Measurements from ENCODE around the gene ZNF519.
"Not testable (repeated sequence)": the region's sequence is repeated elsewhere in the genome, so short reads cannot be mapped to it uniquely, and the experiment has no call there.

ZNF519 gene

GRCh38 chr18:14145021-14145420, 12.8 kb upstream of the ZNF519 start:
- H3K9ac ChIP-seq (ENCODE audit: low read length); H3K4me3 ChIP-seq (ENCODE audit: low read length); H3K27me3 ChIP-seq (replicated peaks; ENCODE audit: control insufficient read depth, insufficient read depth, low read length); H3K4me1 ChIP-seq (ENCODE audit: control insufficient read depth, insufficient read depth, low read length); DNase-seq (ENCODE audit: low read depth); H3K9me3 ChIP-seq (ENCODE audit: control insufficient read depth, low read length); H3K36me3 ChIP-seq (ENCODE audit: control insufficient read depth, insufficient read depth, low read length, severe bottlenecking): not testable (repeated sequence)

- no peaks in the 10 kb centered on the region for H3K9me3 ChIP-seq (ENCODE audit: control insufficient read depth, low read length)
- no peaks in the 10 kb centered on the region for H3K36me3 ChIP-seq (ENCODE audit: control insufficient read depth, insufficient read depth, low read length, severe bottlenecking)
- no peak overlapping the region for H3K4me3 ChIP-seq (ENCODE audit: low read length)
- DNase-seq (ENCODE audit: low read depth) = no peak
- H3K27me3 ChIP-seq (replicated peaks; ENCODE audit: control insufficient read depth, insufficient read depth, low read length) = no peaks in the 10 kb centered on the region
- no peak overlapping the region for H3K9ac ChIP-seq (ENCODE audit: low read length)
- no peaks in the 10 kb centered on the region for H3K4me1 ChIP-seq (ENCODE audit: control insufficient read depth, insufficient read depth, low read length)
These were observed 12.3 kb upstream of the ZNF519 start for GRCh38 chr18:14144628-14144895.

- H3K4me1 ChIP-seq (ENCODE audit: control insufficient read depth, insufficient read depth, low read length); DNase-seq (ENCODE audit: low read depth); H3K9ac ChIP-seq (ENCODE audit: low read length); H3K9me3 ChIP-seq (ENCODE audit: control insufficient read depth, low read length); H3K27me3 ChIP-seq (replicated peaks; ENCODE audit: control insufficient read depth, insufficient read depth, low read length); H3K4me3 ChIP-seq (ENCODE audit: low read length); H3K36me3 ChIP-seq (ENCODE audit: control insufficient read depth, insufficient read depth, low read length, severe bottlenecking): not testable (repeated sequence)
These were observed 11.8 kb upstream of the ZNF519 start for GRCh38 chr18:14143871-14144627.

GRCh38 chr18:14143396-14143795, 11.2 kb upstream of the ZNF519 start:
- not testable (repeated sequence) for H3K27me3 ChIP-seq (replicated peaks; ENCODE audit: control insufficient read depth, insufficient read depth, low read length); H3K4me3 ChIP-seq (ENCODE audit: low read length); DNase-seq (ENCODE audit: low read depth); H3K36me3 ChIP-seq (ENCODE audit: control insufficient read depth, insufficient read depth, low read length, severe bottlenecking); H3K9ac ChIP-seq (ENCODE audit: low read length); H3K4me1 ChIP-seq (ENCODE audit: control insufficient read depth, insufficient read depth, low read length); H3K9me3 ChIP-seq (ENCODE audit: control insufficient read depth, low read length)

GRCh38 chr18:14142177-14142576, 9.9 kb upstream of the ZNF519 start:
- H3K4me3 ChIP-seq (ENCODE audit: low read length); H3K9ac ChIP-seq (ENCODE audit: low read length); H3K36me3 ChIP-seq (ENCODE audit: control insufficient read depth, insufficient read depth, low read length, severe bottlenecking); H3K27me3 ChIP-seq (replicated peaks; ENCODE audit: control insufficient read depth, insufficient read depth, low read length); H3K9me3 ChIP-seq (ENCODE audit: control insufficient read depth, low read length); H3K4me1 ChIP-seq (ENCODE audit: control insufficient read depth, insufficient read depth, low read length); DNase-seq (ENCODE audit: low read depth): not testable (repeated sequence)

- not testable (repeated sequence) for H3K9me3 ChIP-seq (ENCODE audit: control insufficient read depth, low read length); H3K9ac ChIP-seq (ENCODE audit: low read length); H3K36me3 ChIP-seq (ENCODE audit: control insufficient read depth, insufficient read depth, low read length, severe bottlenecking); DNase-seq (ENCODE audit: low read depth); H3K4me1 ChIP-seq (ENCODE audit: control insufficient read depth, insufficient read depth, low read length); H3K27me3 ChIP-seq (replicated peaks; ENCODE audit: control insufficient read depth, insufficient read depth, low read length); H3K4me3 ChIP-seq (ENCODE audit: low read length)
These were observed 7.3 kb upstream of the ZNF519 start for GRCh38 chr18:14139583-14139982.

GRCh38 chr18:14137971-14138370, 5.7 kb upstream of the ZNF519 start:
- not testable (repeated sequence) for H3K9me3 ChIP-seq (ENCODE audit: control insufficient read depth, low read length); H3K4me3 ChIP-seq (ENCODE audit: low read length); H3K27me3 ChIP-seq (replicated peaks; ENCODE audit: control insufficient read depth, insufficient read depth, low read length); DNase-seq (ENCODE audit: low read depth); H3K4me1 ChIP-seq (ENCODE audit: control insufficient read depth, insufficient read depth, low read length); H3K36me3 ChIP-seq (ENCODE audit: control insufficient read depth, insufficient read depth, low read length, severe bottlenecking); H3K9ac ChIP-seq (ENCODE audit: low read length)

GRCh38 chr18:14131696-14132270, 452 bp downstream of the ZNF519 start:
- H3K36me3 ChIP-seq (ENCODE audit: control insufficient read depth, insufficient read depth, low read length, severe bottlenecking); H3K27me3 ChIP-seq (replicated peaks; ENCODE audit: control insufficient read depth, insufficient read depth, low read length); H3K9me3 ChIP-seq (ENCODE audit: control insufficient read depth, low read length); DNase-seq (ENCODE audit: low read depth); H3K4me1 ChIP-seq (ENCODE audit: control insufficient read depth, insufficient read depth, low read length): not testable (repeated sequence)
- H3K4me3 ChIP-seq (ENCODE audit: low read length) = peak overlapping the region; percentile 88
- peak overlapping the region; percentile 75 for H3K9ac ChIP-seq (ENCODE audit: low read length)

GRCh38 chr18:14130804-14131203, 1.4 kb downstream of the ZNF519 start:
- H3K9me3 ChIP-seq (ENCODE audit: control insufficient read depth, low read length); H3K36me3 ChIP-seq (ENCODE audit: control insufficient read depth, insufficient read depth, low read length, severe bottlenecking); H3K4me3 ChIP-seq (ENCODE audit: low read length); DNase-seq (ENCODE audit: low read depth); H3K9ac ChIP-seq (ENCODE audit: low read length); H3K27me3 ChIP-seq (replicated peaks; ENCODE audit: control insufficient read depth, insufficient read depth, low read length); H3K4me1 ChIP-seq (ENCODE audit: control insufficient read depth, insufficient read depth, low read length): not testable (repeated sequence)

- Histone ChIP-seq H3K4me3 (ENCODE audit: low read length) (no peak overlapping the region), H3K9me3 (ENCODE audit: control insufficient read depth, low read length) (no peaks in the 10 kb centered on the region), H3K27me3 (replicated peaks; ENCODE audit: control insufficient read depth, insufficient read depth, low read length) (no peaks in the 10 kb centered on the region), H3K9ac (ENCODE audit: low read length) (no peak overlapping the region), H3K36me3 (ENCODE audit: control insufficient read depth, insufficient read depth, low read length, severe bottlenecking) (no peaks in the 10 kb centered on the region), H3K4me1 (ENCODE audit: control insufficient read depth, insufficient read depth, low read length) (no peaks in the 10 kb centered on the region)
- no peak for DNase-seq (ENCODE audit: low read depth)
These were observed 7.5 kb downstream of the ZNF519 start for GRCh38 chr18:14124689-14125088.

- no peak for DNase-seq (ENCODE audit: low read depth)
- Histone ChIP-seq H3K4me1 (ENCODE audit: control insufficient read depth, insufficient read depth, low read length) (no peaks in the 10 kb centered on the region), H3K27me3 (replicated peaks; ENCODE audit: control insufficient read depth, insufficient read depth, low read length) (no peaks in the 10 kb centered on the region), H3K36me3 (ENCODE audit: control insufficient read depth, insufficient read depth, low read length, severe bottlenecking) (no peaks in the 10 kb centered on the region), H3K9ac (ENCODE audit: low read length) (no peak overlapping the region), H3K4me3 (ENCODE audit: low read length) (no peak overlapping the region), H3K9me3 (ENCODE audit: control insufficient read depth, low read length) (no peaks in the 10 kb centered on the region)
These were observed 10.1 kb downstream of the ZNF519 start for GRCh38 chr18:14122097-14122496.

- no peaks in the 10 kb centered on the region for H3K27me3 ChIP-seq (replicated peaks; ENCODE audit: control insufficient read depth, insufficient read depth, low read length)
- no peak overlapping the region for H3K9ac ChIP-seq (ENCODE audit: low read length)
- no peaks in the 10 kb centered on the region for H3K9me3 ChIP-seq (ENCODE audit: control insufficient read depth, low read length)
- no peak overlapping the region for H3K4me3 ChIP-seq (ENCODE audit: low read length)
- no peaks in the 10 kb centered on the region for H3K4me1 ChIP-seq (ENCODE audit: control insufficient read depth, insufficient read depth, low read length)
- H3K36me3 ChIP-seq (ENCODE audit: control insufficient read depth, insufficient read depth, low read length, severe bottlenecking) = no peaks in the 10 kb centered on the region
- peak; percentile 25 for DNase-seq (ENCODE audit: low read depth)
These were observed 11.3 kb downstream of the ZNF519 start for GRCh38 chr18:14120926-14121325.

Measured in adipocyte (in vitro differentiated cells).